NT2/D1 (cell line): ENCODE results near the gene EIF3B.

Experiments used
- YY1 ChIP-seq: IDR thresholded peaks from 2 replicates; pipeline ENCODE4 v1.6.1; 2011; ENCODE audit not compliant: insufficient read length, insufficient read depth
- ZNF274 ChIP-seq: IDR thresholded peaks from 2 replicates; pipeline ENCODE4 v1.6.1; 2011; ENCODE audit warnings: mild to moderate bottlenecking, low read depth, low read length

DNA sequence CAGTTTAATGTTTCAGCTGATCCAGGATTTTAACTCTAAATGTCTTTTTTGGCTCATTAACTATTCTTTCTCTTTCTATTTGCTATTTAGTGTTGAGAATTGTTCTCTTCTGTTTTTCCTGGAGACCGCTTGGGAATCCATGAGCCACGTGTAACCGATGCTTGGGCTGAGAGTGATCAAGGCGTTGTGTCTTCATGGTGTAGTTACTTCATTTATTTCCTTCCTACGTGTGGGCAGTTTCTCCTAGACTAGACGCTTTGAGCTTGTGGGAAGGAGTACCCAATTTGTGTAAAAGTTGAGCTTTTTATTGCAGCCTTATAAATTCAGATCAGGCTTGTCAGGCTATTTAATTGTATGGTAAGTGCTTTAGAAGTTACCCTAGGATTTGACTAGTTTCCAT is 2.9 kb downstream of the EIF3B start:
- TF ChIP-seq YY1: no peak
- TF ChIP-seq ZNF274: no peak
